ENCODE results near the gene LIAS. TPM values are rescaled to one million over a fixed set of nuclear protein-coding genes. Genes with fewer than 3 reads are reported as not detected.

Gene LIAS
- total and polyA plus RNA-seq, 4 donors, result 7.1 to 9.7 (median 9.5) TPM

DNA sequence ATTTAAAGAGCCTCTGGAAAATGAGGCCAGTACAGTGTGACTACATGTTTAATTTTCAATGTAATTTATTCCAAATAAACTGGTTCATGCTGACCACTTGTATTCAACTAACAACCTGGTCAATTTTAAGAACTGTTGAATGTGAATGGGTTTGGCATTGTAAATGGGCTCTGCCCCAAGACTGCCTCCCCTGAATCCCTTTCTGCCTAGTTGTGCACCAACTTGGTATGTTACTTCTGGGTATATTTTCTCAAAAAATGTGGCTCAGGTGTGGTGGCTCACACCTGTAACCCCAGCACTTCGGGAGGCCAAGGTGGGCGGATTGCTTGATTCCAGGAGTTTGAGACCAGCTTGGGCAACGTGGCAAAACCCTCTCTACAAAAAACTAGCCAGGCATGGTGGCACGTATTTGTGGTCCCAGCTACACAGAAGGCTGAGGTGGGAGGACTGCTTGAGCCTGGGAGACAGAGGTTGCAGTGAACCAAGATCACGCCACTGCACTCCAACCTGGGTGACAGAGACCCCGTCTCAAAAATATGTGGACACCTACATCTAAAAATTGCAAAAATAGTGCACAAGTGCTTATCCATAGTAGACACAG, 7.3 kb upstream of the LIAS start:
- peak overlapping the region in 1 of 2 donors; percentile 78 for H3K27ac ChIP-seq (ENCODE audit: low read depth in 1 of 2, low read length in 2 of 2)
- peaks cover 20 to 61% (median 53%) of the 10 kb centered on the region in 4 donors for H3K36me3 ChIP-seq (ENCODE audit: control insufficient read depth in 4 of 4, insufficient read depth in 3 of 4, low read depth in 1 of 4, low read length in 3 of 4)
- no peak for TF ChIP-seq NR2F2 (IDR thresholded peaks at IDR 0.05)
- no peak for TF ChIP-seq SP1 (IDR thresholded peaks at IDR 0.05)
- no peak for TF ChIP-seq YY1 (IDR thresholded peaks at IDR 0.05)
- TF ChIP-seq GABPA (IDR thresholded peaks at IDR 0.05 in 1 of 2, conservative IDR thresholded peaks at IDR 0.05 in 1 of 2), result no peak
- no peak for TF ChIP-seq RAD21 (IDR thresholded peaks at IDR 0.05)
- TF ChIP-seq, protein P1, sequence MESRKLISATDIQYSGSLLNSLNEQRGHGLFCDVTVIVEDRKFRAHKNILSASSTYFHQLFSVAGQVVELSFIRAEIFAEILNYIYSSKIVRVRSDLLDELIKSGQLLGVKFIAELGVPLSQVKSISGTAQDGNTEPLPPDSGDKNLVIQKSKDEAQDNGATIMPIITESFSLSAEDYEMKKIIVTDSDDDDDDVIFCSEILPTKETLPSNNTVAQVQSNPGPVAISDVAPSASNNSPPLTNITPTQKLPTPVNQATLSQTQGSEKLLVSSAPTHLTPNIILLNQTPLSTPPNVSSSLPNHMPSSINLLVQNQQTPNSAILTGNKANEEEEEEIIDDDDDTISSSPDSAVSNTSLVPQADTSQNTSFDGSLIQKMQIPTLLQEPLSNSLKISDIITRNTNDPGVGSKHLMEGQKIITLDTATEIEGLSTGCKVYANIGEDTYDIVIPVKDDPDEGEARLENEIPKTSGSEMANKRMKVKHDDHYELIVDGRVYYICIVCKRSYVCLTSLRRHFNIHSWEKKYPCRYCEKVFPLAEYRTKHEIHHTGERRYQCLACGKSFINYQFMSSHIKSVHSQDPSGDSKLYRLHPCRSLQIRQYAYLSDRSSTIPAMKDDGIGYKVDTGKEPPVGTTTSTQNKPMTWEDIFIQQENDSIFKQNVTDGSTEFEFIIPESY (IDR thresholded peaks at IDR 0.05), result no peak
- TF ChIP-seq FOXA1 (IDR thresholded peaks at IDR 0.05), result no peak
- no peak for TF ChIP-seq RXRA (IDR thresholded peaks at IDR 0.05)
- TF ChIP-seq, protein P2, sequence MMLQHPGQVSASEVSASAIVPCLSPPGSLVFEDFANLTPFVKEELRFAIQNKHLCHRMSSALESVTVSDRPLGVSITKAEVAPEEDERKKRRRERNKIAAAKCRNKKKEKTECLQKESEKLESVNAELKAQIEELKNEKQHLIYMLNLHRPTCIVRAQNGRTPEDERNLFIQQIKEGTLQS (IDR thresholded peaks at IDR 0.05), result no peak
- no peak for TF ChIP-seq TAF1 (conservative IDR thresholded peaks at IDR 0.05)
- TF ChIP-seq, protein P3, sequence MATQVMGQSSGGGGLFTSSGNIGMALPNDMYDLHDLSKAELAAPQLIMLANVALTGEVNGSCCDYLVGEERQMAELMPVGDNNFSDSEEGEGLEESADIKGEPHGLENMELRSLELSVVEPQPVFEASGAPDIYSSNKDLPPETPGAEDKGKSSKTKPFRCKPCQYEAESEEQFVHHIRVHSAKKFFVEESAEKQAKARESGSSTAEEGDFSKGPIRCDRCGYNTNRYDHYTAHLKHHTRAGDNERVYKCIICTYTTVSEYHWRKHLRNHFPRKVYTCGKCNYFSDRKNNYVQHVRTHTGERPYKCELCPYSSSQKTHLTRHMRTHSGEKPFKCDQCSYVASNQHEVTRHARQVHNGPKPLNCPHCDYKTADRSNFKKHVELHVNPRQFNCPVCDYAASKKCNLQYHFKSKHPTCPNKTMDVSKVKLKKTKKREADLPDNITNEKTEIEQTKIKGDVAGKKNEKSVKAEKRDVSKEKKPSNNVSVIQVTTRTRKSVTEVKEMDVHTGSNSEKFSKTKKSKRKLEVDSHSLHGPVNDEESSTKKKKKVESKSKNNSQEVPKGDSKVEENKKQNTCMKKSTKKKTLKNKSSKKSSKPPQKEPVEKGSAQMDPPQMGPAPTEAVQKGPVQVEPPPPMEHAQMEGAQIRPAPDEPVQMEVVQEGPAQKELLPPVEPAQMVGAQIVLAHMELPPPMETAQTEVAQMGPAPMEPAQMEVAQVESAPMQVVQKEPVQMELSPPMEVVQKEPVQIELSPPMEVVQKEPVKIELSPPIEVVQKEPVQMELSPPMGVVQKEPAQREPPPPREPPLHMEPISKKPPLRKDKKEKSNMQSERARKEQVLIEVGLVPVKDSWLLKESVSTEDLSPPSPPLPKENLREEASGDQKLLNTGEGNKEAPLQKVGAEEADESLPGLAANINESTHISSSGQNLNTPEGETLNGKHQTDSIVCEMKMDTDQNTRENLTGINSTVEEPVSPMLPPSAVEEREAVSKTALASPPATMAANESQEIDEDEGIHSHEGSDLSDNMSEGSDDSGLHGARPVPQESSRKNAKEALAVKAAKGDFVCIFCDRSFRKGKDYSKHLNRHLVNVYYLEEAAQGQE (IDR thresholded peaks at IDR 0.05), result no peak
- TF ChIP-seq EGR1 (IDR thresholded peaks at IDR 0.05; ENCODE audit: low read depth in 2 of 2), result no peak
- TF ChIP-seq, protein P4, sequence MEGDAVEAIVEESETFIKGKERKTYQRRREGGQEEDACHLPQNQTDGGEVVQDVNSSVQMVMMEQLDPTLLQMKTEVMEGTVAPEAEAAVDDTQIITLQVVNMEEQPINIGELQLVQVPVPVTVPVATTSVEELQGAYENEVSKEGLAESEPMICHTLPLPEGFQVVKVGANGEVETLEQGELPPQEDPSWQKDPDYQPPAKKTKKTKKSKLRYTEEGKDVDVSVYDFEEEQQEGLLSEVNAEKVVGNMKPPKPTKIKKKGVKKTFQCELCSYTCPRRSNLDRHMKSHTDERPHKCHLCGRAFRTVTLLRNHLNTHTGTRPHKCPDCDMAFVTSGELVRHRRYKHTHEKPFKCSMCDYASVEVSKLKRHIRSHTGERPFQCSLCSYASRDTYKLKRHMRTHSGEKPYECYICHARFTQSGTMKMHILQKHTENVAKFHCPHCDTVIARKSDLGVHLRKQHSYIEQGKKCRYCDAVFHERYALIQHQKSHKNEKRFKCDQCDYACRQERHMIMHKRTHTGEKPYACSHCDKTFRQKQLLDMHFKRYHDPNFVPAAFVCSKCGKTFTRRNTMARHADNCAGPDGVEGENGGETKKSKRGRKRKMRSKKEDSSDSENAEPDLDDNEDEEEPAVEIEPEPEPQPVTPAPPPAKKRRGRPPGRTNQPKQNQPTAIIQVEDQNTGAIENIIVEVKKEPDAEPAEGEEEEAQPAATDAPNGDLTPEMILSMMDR (IDR thresholded peaks at IDR 0.05; ENCODE audit: low read depth, low read length, missing input control), result no peak
- no peak for TF ChIP-seq FOXA2 (IDR thresholded peaks at IDR 0.05)
- TF ChIP-seq, protein P5, sequence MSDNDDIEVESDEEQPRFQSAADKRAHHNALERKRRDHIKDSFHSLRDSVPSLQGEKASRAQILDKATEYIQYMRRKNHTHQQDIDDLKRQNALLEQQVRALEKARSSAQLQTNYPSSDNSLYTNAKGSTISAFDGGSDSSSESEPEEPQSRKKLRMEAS (IDR thresholded peaks at IDR 0.05), result no peak
- TF ChIP-seq JUND (IDR thresholded peaks at IDR 0.05), result no peak
- TF ChIP-seq HNF4G (IDR thresholded peaks at IDR 0.05), result no peak
- no peak for TF ChIP-seq HNF4A (conservative IDR thresholded peaks at IDR 0.05)
- no peaks in the 10 kb centered on the region for H3K9me3 ChIP-seq (ENCODE audit: control insufficient read depth in 4 of 4, low read length in 3 of 4)
- H3K4me1 ChIP-seq (ENCODE audit: control insufficient read depth in 4 of 4, insufficient read depth in 4 of 4, low read length in 3 of 4), result peaks cover 10 to 26% (median 18%) of the 10 kb centered on the region in 4 donors
- DNase-seq (ENCODE audit: low spot score), result no peak
- H3K27me3 ChIP-seq (ENCODE audit: control insufficient read depth in 4 of 4, insufficient read depth in 4 of 4, low read length in 3 of 4), result no peaks in the 10 kb centered on the region
- 92% methylated on average over 6 of the region's 6 CpGs for WGBS
- peak overlapping the region; percentile 27 to 76 for H3K9ac ChIP-seq (ENCODE audit: low read depth in 1 of 2, low read length in 2 of 2)
- H3K4me3 ChIP-seq (ENCODE audit: low read depth in 1 of 3, low read length in 3 of 3), result no peak overlapping the region
